Ishikawa (cell line): ENCODE data around the gene PSMD14.

Source experiments
- CEBPB ChIP-seq: IDR thresholded peaks from 2 replicates; pipeline ENCODE4 v1.6.1; 2012
- CREB1 ChIP-seq: IDR thresholded peaks from 2 replicates; pipeline ENCODE4 v1.6.1; 2012; ENCODE audit warnings: low read depth
- EGR1 ChIP-seq: IDR thresholded peaks from 2 replicates; pipeline ENCODE4 v1.6.1; 2012
- EP300 ChIP-seq: IDR thresholded peaks from 2 replicates; pipeline ENCODE4 v1.6.1; 2012; ENCODE audit warnings: borderline replicate concordance
- FOXM1 ChIP-seq: IDR thresholded peaks from 2 replicates; pipeline ENCODE4 v1.6.1; 2012; ENCODE audit warnings: low read depth, borderline replicate concordance
- MAX ChIP-seq: IDR thresholded peaks from 2 replicates; pipeline ENCODE4 v1.6.1; 2012
- NFIC ChIP-seq: IDR thresholded peaks from 2 replicates; pipeline ENCODE4 v1.6.1; 2012
- RAD21 ChIP-seq: IDR thresholded peaks from 2 replicates; pipeline ENCODE4 v1.6.1; 2012; ENCODE audit warnings: low read depth
- TAF1 ChIP-seq: IDR thresholded peaks from 2 replicates; pipeline ENCODE4 v1.6.1; 2012; ENCODE audit warnings: low read depth, mild to moderate bottlenecking
- TCF12 ChIP-seq: IDR thresholded peaks from 2 replicates; pipeline ENCODE4 v1.6.1; 2012; ENCODE audit warnings: low read depth
- TEAD4 ChIP-seq: IDR thresholded peaks from 2 replicates; pipeline ENCODE4 v1.6.1; 2012
- YY1 ChIP-seq: IDR thresholded peaks from 2 replicates; pipeline ENCODE4 v1.6.1; 2012; ENCODE audit warnings: low read depth
- ZBTB7A ChIP-seq: IDR thresholded peaks from 2 replicates; pipeline ENCODE4 v1.6.1; 2012; ENCODE audit warnings: low read depth
- TF ChIP-seq, protein P1 (sequence below): IDR thresholded peaks from 2 replicates; pipeline ENCODE4 v1.6.1; 2012; ENCODE audit warnings: low read depth, mild to moderate bottlenecking
- TF ChIP-seq, protein P2 (sequence below): IDR thresholded peaks from 2 replicates; pipeline ENCODE4 v1.6.1; 2012

PSMD14 gene

DNA sequence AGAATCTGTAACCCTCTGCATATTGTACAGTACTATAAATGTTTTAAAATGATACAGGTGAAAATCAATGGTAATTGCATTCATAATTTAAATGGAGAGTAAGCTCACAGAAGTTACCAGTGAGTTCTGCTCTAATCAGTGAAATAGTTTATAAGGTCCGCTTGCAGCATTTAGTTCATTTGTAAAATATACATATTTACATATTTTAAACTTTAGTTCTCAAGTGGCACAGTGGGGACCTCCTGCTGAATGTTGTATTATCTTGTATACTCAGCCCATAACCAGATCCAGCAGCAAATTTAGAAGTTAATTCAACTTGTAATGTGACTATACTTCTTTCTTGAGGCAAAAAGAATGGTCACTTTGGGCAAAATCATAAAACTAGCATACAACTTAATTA lies 66.2 kb downstream of the PSMD14 start:
- TF ChIP-seq CREB1 (no peak), TCF12 (no peak), EGR1 (no peak), FOXM1 (no peak), RAD21 (no peak), CEBPB (no peak), MAX (no peak), TEAD4 (no peak), ZBTB7A (no peak), YY1 (no peak), NFIC (no peak)
- TF ChIP-seq, protein P1, sequence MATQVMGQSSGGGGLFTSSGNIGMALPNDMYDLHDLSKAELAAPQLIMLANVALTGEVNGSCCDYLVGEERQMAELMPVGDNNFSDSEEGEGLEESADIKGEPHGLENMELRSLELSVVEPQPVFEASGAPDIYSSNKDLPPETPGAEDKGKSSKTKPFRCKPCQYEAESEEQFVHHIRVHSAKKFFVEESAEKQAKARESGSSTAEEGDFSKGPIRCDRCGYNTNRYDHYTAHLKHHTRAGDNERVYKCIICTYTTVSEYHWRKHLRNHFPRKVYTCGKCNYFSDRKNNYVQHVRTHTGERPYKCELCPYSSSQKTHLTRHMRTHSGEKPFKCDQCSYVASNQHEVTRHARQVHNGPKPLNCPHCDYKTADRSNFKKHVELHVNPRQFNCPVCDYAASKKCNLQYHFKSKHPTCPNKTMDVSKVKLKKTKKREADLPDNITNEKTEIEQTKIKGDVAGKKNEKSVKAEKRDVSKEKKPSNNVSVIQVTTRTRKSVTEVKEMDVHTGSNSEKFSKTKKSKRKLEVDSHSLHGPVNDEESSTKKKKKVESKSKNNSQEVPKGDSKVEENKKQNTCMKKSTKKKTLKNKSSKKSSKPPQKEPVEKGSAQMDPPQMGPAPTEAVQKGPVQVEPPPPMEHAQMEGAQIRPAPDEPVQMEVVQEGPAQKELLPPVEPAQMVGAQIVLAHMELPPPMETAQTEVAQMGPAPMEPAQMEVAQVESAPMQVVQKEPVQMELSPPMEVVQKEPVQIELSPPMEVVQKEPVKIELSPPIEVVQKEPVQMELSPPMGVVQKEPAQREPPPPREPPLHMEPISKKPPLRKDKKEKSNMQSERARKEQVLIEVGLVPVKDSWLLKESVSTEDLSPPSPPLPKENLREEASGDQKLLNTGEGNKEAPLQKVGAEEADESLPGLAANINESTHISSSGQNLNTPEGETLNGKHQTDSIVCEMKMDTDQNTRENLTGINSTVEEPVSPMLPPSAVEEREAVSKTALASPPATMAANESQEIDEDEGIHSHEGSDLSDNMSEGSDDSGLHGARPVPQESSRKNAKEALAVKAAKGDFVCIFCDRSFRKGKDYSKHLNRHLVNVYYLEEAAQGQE, result no peak
- TF ChIP-seq, protein P2, sequence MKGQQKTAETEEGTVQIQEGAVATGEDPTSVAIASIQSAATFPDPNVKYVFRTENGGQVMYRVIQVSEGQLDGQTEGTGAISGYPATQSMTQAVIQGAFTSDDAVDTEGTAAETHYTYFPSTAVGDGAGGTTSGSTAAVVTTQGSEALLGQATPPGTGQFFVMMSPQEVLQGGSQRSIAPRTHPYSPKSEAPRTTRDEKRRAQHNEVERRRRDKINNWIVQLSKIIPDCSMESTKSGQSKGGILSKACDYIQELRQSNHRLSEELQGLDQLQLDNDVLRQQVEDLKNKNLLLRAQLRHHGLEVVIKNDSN, result no peak

GRCh38 chr2:161379740-161380139 lies 71.5 kb downstream of the PSMD14 start:
- TF ChIP-seq FOXM1 (no peak), EP300 (no peak), TEAD4 (no peak)

- TF ChIP-seq, protein P2, result no peak
Measured at GRCh38 chr2:161381546-161381945, 73.3 kb downstream of the PSMD14 start.

- TF ChIP-seq TCF12 (no peak), ZBTB7A (no peak), RAD21 (no peak), TAF1 (no peak), CREB1 (no peak)
Measured at GRCh38 chr2:161382747-161383146, 74.5 kb downstream of the PSMD14 start.

DNA sequence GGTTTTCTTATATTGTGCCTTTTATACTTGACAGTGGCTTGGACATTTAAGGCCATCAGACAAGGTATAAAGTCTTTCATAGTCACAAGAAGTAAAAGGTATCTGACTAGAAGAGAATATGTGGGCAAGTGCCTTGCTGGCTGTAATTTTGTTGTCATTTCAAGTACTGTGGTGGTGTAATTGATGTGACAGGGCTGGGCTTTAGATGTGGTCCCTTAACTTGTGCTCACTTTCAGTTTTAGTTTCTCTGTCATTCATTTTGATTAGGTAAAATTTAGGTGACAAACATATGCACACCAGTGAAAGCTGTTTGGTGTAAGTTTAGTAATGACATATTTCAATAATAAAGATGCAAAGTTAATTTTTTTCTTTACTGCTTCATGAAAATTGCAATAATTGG lies 76.6 kb downstream of the PSMD14 start:
- TF ChIP-seq, protein P2, result no peak
- TF ChIP-seq NFIC (no peak), RAD21 (no peak), YY1 (no peak), CEBPB (no peak), TCF12 (no peak), ZBTB7A (no peak), TAF1 (no peak), MAX (no peak), TEAD4 (no peak), EGR1 (no peak)
- TF ChIP-seq, protein P1, result no peak

GRCh38 chr2:161386228-161386824 lies 78.1 kb downstream of the PSMD14 start:
- no peak for TF ChIP-seq NFIC
- TF ChIP-seq, protein P1, result no peak
- no peak for TF ChIP-seq EP300
- TF ChIP-seq, protein P2, result no peak
- TF ChIP-seq TAF1, result no peak
- no peak for TF ChIP-seq YY1
- TF ChIP-seq CREB1, result no peak
- TF ChIP-seq CEBPB, result no peak
- no peak for TF ChIP-seq MAX
- no peak for TF ChIP-seq EGR1
- TF ChIP-seq TCF12, result no peak
- TF ChIP-seq FOXM1, result no peak
- no peak for TF ChIP-seq RAD21
- no peak for TF ChIP-seq TEAD4
- no peak for TF ChIP-seq ZBTB7A
